LNCAP (cell line): Measurements from ENCODE around the gene TNFRSF8.

ENCODE experiments used
- CTCF ChIP-seq: fragments of 450-650 bp; IDR thresholded peaks from 2 replicates; pipeline ENCODE4 v1.5.1; 2017; ENCODE audit warnings: mild to moderate bottlenecking

The TNFRSF8 gene

GRCh38 chr1:12125422-12126355 lies 62.6 kb downstream of the TNFRSF8 start:
- no peak for TF ChIP-seq CTCF

GRCh38 chr1:12126781-12127180 lies 63.7 kb downstream of the TNFRSF8 start:
- no peak for TF ChIP-seq CTCF

GRCh38 chr1:12127206-12127810 lies 64.2 kb downstream of the TNFRSF8 start:
- no peak for TF ChIP-seq CTCF

- no peak for TF ChIP-seq CTCF
Measured at GRCh38 chr1:12128120-12128519, 65.0 kb downstream of the TNFRSF8 start.

GRCh38 chr1:12129624-12130023 lies 66.5 kb downstream of the TNFRSF8 start:
- TF ChIP-seq CTCF: no peak

GRCh38 chr1:12130466-12131130 lies 67.5 kb downstream of the TNFRSF8 start:
- TF ChIP-seq CTCF: no peak

- no peak for TF ChIP-seq CTCF
Measured at GRCh38 chr1:12132078-12132477, 69.0 kb downstream of the TNFRSF8 start.
